Activated CD4-positive, alpha-beta T cell treated with anti-CD3 and anti-CD28 coated beads for 36 hours (primary cell): ENCODE data around the gene NANOG. TPM values are rescaled to one million over a fixed set of nuclear protein-coding genes. Genes with fewer than 3 reads are reported as not detected.
"Not testable (repeated sequence)": the region's sequence is repeated elsewhere in the genome, so short reads cannot be mapped to it uniquely, and the experiment has no call there.

Source experiments
- ATAC-seq: fragments of 200-7000 bp; cut with Tn5 transposase; one replicate; pipeline ENCODE4 v1.10.0; 2021; ENCODE audit warnings: mild to moderate bottlenecking, moderate library complexity
- CTCF ChIA-PET: fragments of 350-600 bp; sonication (Branson Sonifier 250); formaldehyde crosslinking; loops from one replicate; lab custom pipeline; 2021; ENCODE audit warnings: antibody characterized with exemption; lab: Charles Lee
- POLR2A ChIA-PET: fragments of 350-600 bp; sonication (Branson Sonifier 250); formaldehyde crosslinking; loops from one replicate; lab custom pipeline; 2021; ENCODE audit warnings: antibody characterized with exemption, inconsistent platforms; lab: Charles Lee
- DNase-seq: peaks from one replicate; pipeline ENCODE4 v3.0.0-alpha.2; 2020
- H3K27ac Mint-ChIP-seq: one replicate; pipeline ENCODE4 v1.8.0; 2021; ENCODE audit warnings: mixed read lengths
- H3K27me3 Mint-ChIP-seq: one replicate; pipeline ENCODE4 v1.8.0; 2021; ENCODE audit warnings: mixed read lengths
- H3K36me3 Mint-ChIP-seq: one replicate; pipeline ENCODE4 v1.8.0; 2021; ENCODE audit warnings: low read depth, mixed read lengths
- H3K4me1 Mint-ChIP-seq: one replicate; pipeline ENCODE4 v1.8.0; 2021; ENCODE audit warnings: mixed read lengths
- H3K4me3 Mint-ChIP-seq: one replicate; pipeline ENCODE4 v1.8.0; 2021; ENCODE audit warnings: mild to moderate bottlenecking, moderate library complexity, mixed read lengths
- H3K9me3 Mint-ChIP-seq: one replicate; pipeline ENCODE4 v1.8.0; 2021; ENCODE audit warnings: low read depth, mixed read lengths
- intact Hi-C, 2 experiments: fragments of 100-400 bp; cut with DNase I in 1 of 2; cut with micrococcal nuclease in 1 of 2; formaldehyde crosslinking; loops; one replicate each; pipeline versions ENCODE4 v1.14.2 to v1.15.1; 2022 to 2024; cut with DNase I, micrococcal nuclease
- total RNA-seq, 2 experiments: library from RNA; stranded (reverse); gene quantifications; one replicate each; pipeline ENCODE4 v1.2.3, GENCODE V29; 2021

NANOG gene
- total RNA-seq, 2 experiments from 2014 or later, result not detected

GRCh38 chr12:7781274-7781673, 7.9 kb upstream of the NANOG start:
- DNase-seq (no peak), ATAC-seq (no peak)
- H3K27me3 Mint-ChIP-seq, result no peaks in the 10 kb centered on the region
- H3K9me3 Mint-ChIP-seq, result no peaks in the 10 kb centered on the region
- no peak overlapping the region for H3K4me3 Mint-ChIP-seq
- no peaks in the 10 kb centered on the region for H3K4me1 Mint-ChIP-seq
- POLR2A ChIA-PET, result no interaction called here
- no peaks in the 10 kb centered on the region for H3K36me3 Mint-ChIP-seq
- CTCF ChIA-PET, result interaction anchor here (0.7 kb wide), 1 partner anchor 280 kb away, joined by 3 read pairs; no protein-coding TSS in a partner anchor
- intact Hi-C loops, result no loop called here
- H3K27ac Mint-ChIP-seq, result no peak overlapping the region

GRCh38 chr12:7782055-7782454, 7.1 kb upstream of the NANOG start:
- DNase-seq, result no peak
- Mint-ChIP-seq H3K27me3 (peaks cover 2% of the 10 kb centered on the region), H3K4me1 (no peaks in the 10 kb centered on the region), H3K27ac (no peak overlapping the region), H3K4me3 (no peak overlapping the region), H3K9me3 (no peaks in the 10 kb centered on the region), H3K36me3 (no peaks in the 10 kb centered on the region)
- ChIA-PET POLR2A (no interaction called here), CTCF (interaction anchor here (0.7 kb wide), 1 partner anchor 279 kb away, joined by 3 read pairs; no protein-coding TSS in a partner anchor)
- ATAC-seq, result no peak
- intact Hi-C loops, result no loop called here

GRCh38 chr12:7783433-7783832, 5.8 kb upstream of the NANOG start:
- H3K27ac Mint-ChIP-seq, result not testable (repeated sequence)

GRCh38 chr12:7784701-7785100, 4.5 kb upstream of the NANOG start:
- peaks cover 5% of the 10 kb centered on the region for H3K27me3 Mint-ChIP-seq
- H3K27ac Mint-ChIP-seq, result no peak overlapping the region
- H3K4me1 Mint-ChIP-seq, result no peaks in the 10 kb centered on the region
- CTCF ChIA-PET, result no interaction called here
- ATAC-seq (no peak), DNase-seq (no peak)
- H3K36me3 Mint-ChIP-seq, result no peaks in the 10 kb centered on the region
- POLR2A ChIA-PET, result no interaction called here
- H3K4me3 Mint-ChIP-seq, result no peak overlapping the region
- H3K9me3 Mint-ChIP-seq, result no peaks in the 10 kb centered on the region
- intact Hi-C loops, result no loop called here

More at GRCh38 chr12:7783433-7783832, 5.8 kb upstream of the NANOG start:
- DNase-seq, CTCF ChIA-PET, H3K36me3 Mint-ChIP-seq, H3K27me3 Mint-ChIP-seq, ATAC-seq, H3K4me3 Mint-ChIP-seq, H3K4me1 Mint-ChIP-seq, H3K9me3 Mint-ChIP-seq, intact Hi-C loops: not testable (repeated sequence)
- POLR2A ChIA-PET, result interaction anchor here (0.6 kb wide), 1 partner anchor 1158 kb away, joined by 3 read pairs; no protein-coding TSS in a partner anchor

GRCh38 chr12:7787574-7788293, 1.5 kb upstream of the NANOG start:
- H3K27ac Mint-ChIP-seq, result no peak overlapping the region
- no peak overlapping the region for H3K4me3 Mint-ChIP-seq
- ATAC-seq (no peak), DNase-seq (no peak)
- no peaks in the 10 kb centered on the region for H3K4me1 Mint-ChIP-seq
- intact Hi-C loops, result no loop called here
- no peaks in the 10 kb centered on the region for H3K36me3 Mint-ChIP-seq
- H3K9me3 Mint-ChIP-seq, result no peaks in the 10 kb centered on the region
- H3K27me3 Mint-ChIP-seq, result peaks cover 5% of the 10 kb centered on the region
- POLR2A ChIA-PET, result no interaction called here
- CTCF ChIA-PET, result no interaction called here

GRCh38 chr12:7788294-7788660, 925 bp upstream of the NANOG start:
- intact Hi-C loops, result no loop called here

GRCh38 chr12:7793211-7793610, 4.0 kb downstream of the NANOG start:
- ATAC-seq (no peak), DNase-seq (no peak)
- no peak overlapping the region for H3K27ac Mint-ChIP-seq
- H3K36me3 Mint-ChIP-seq, result no peaks in the 10 kb centered on the region
- H3K4me1 Mint-ChIP-seq, result no peaks in the 10 kb centered on the region
- intact Hi-C loops, result no loop called here
- no peaks in the 10 kb centered on the region for H3K9me3 Mint-ChIP-seq
- H3K27me3 Mint-ChIP-seq, result peaks cover 2% of the 10 kb centered on the region
- no peak overlapping the region for H3K4me3 Mint-ChIP-seq
- CTCF ChIA-PET, result interaction anchor here (0.7 kb wide), 1 partner anchor 88 kb away, joined by 3 read pairs; no protein-coding TSS in a partner anchor
- POLR2A ChIA-PET, result no interaction called here

More at GRCh38 chr12:7788294-7788660, 925 bp upstream of the NANOG start:
- POLR2A ChIA-PET, result no interaction called here
- H3K27ac Mint-ChIP-seq, result no peak overlapping the region
- ATAC-seq (no peak), DNase-seq (no peak)
- H3K36me3 Mint-ChIP-seq, result no peaks in the 10 kb centered on the region
- H3K9me3 Mint-ChIP-seq, result no peaks in the 10 kb centered on the region
- no peak overlapping the region for H3K4me3 Mint-ChIP-seq
- CTCF ChIA-PET, result no interaction called here
- peaks cover 5% of the 10 kb centered on the region for H3K27me3 Mint-ChIP-seq
- H3K4me1 Mint-ChIP-seq, result no peaks in the 10 kb centered on the region

- ATAC-seq, H3K4me1 Mint-ChIP-seq, POLR2A ChIA-PET: not testable (repeated sequence)
Observed at GRCh38 chr12:7797269-7797668, 8.1 kb downstream of the NANOG start.

GRCh38 chr12:7797698-7798398, 8.6 kb downstream of the NANOG start:
- POLR2A ChIA-PET, result no interaction called here
- Mint-ChIP-seq H3K4me3 (no peak overlapping the region), H3K27ac (no peak overlapping the region), H3K9me3 (no peaks in the 10 kb centered on the region), H3K4me1 (no peaks in the 10 kb centered on the region), H3K27me3 (no peaks in the 10 kb centered on the region), H3K36me3 (no peaks in the 10 kb centered on the region)
- no peak for DNase-seq
- CTCF ChIA-PET, result interaction anchor here (0.7 kb wide), 1 partner anchor 9 kb away, joined by 4 read pairs; no protein-coding TSS in a partner anchor
- intact Hi-C loops, result no loop called here
- ATAC-seq, result no peak

More at GRCh38 chr12:7797269-7797668, 8.1 kb downstream of the NANOG start:
- DNase-seq, H3K36me3 Mint-ChIP-seq, H3K4me3 Mint-ChIP-seq, intact Hi-C loops, H3K9me3 Mint-ChIP-seq, H3K27me3 Mint-ChIP-seq, H3K27ac Mint-ChIP-seq: not testable (repeated sequence)
- CTCF ChIA-PET, result interaction anchor here (0.6 to 1.8 kb wide), 2 partner anchors 9 to 745 kb away, joined by 3 read pairs; no protein-coding TSS in a partner anchor

- H3K27ac Mint-ChIP-seq, H3K9me3 Mint-ChIP-seq: not testable (repeated sequence)
- CTCF ChIA-PET, result interaction anchor here (0.7 to 1.8 kb wide), 4 partner anchors 8 to 156 kb away, joined by 3 to 5 read pairs (median 4); no protein-coding TSS in a partner anchor
Observed at GRCh38 chr12:7798750-7799308, 9.6 kb downstream of the NANOG start.

GRCh38 chr12:7801460-7801859, 12.3 kb downstream of the NANOG start:
- DNase-seq (no peak), ATAC-seq (no peak)
- H3K27me3 Mint-ChIP-seq, result no peaks in the 10 kb centered on the region
- intact Hi-C loops, result loop anchor here in 1 of 2 experiments (10.0 kb wide), 1 partner anchor 157 kb away; no protein-coding TSS in a partner anchor
- H3K4me1 Mint-ChIP-seq, result no peaks in the 10 kb centered on the region
- H3K27ac Mint-ChIP-seq, result no peak overlapping the region
- H3K36me3 Mint-ChIP-seq, result no peaks in the 10 kb centered on the region
- ChIA-PET POLR2A (no interaction called here), CTCF (interaction anchor here (0.7 to 2.1 kb wide), 5 partner anchors 11 to 159 kb away, joined by 3 to 4 read pairs (median 3); no protein-coding TSS in a partner anchor)
- no peak overlapping the region for H3K4me3 Mint-ChIP-seq
- H3K9me3 Mint-ChIP-seq, result no peaks in the 10 kb centered on the region

More at GRCh38 chr12:7798750-7799308, 9.6 kb downstream of the NANOG start:
- intact Hi-C loops, H3K4me3 Mint-ChIP-seq, H3K4me1 Mint-ChIP-seq, DNase-seq, POLR2A ChIA-PET, H3K36me3 Mint-ChIP-seq, H3K27me3 Mint-ChIP-seq, ATAC-seq: not testable (repeated sequence)
